SJCRH30 (cell line): ENCODE measurements around the gene TSPAN11. TPM values are rescaled to one million over a fixed set of nuclear protein-coding genes. Genes with fewer than 3 reads are reported as not detected.

ENCODE experiments used
- DNase-seq, 2 experiments: peaks; one replicate each; pipeline ENCODE4 v3.0.0-alpha.2; 2015 to 2020
- H3K27ac ChIP-seq: fragments of 250-450 bp; sonication (Bioruptor Pico); 2 replicates; pipeline ENCODE4 v1.5.1; 2020; ENCODE audit warnings: mild to moderate bottlenecking, moderate library complexity
- H3K27me3 ChIP-seq: fragments of 250-450 bp; sonication (Bioruptor Pico); 2 replicates; pipeline ENCODE4 v1.5.1; 2020; ENCODE audit warnings: mild to moderate bottlenecking, moderate library complexity
- H3K36me3 ChIP-seq: fragments of 250-450 bp; sonication (Bioruptor Pico); 2 replicates; pipeline ENCODE4 v1.5.1; 2020; ENCODE audit warnings: mild to moderate bottlenecking, moderate library complexity
- H3K4me1 ChIP-seq: fragments of 250-450 bp; sonication (Bioruptor Pico); 2 replicates; pipeline ENCODE4 v1.5.1; 2020; ENCODE audit warnings: mild to moderate bottlenecking, moderate library complexity
- H3K4me3 ChIP-seq: fragments of 250-450 bp; sonication (Bioruptor Pico); 2 replicates; pipeline ENCODE4 v1.5.1; 2020; ENCODE audit warnings: mild to moderate bottlenecking, moderate library complexity
- H3K9me3 ChIP-seq: fragments of 250-450 bp; sonication (Bioruptor Pico); replicated peaks from 2 replicates; pipeline ENCODE4 v1.5.1; 2020; ENCODE audit warnings: mild to moderate bottlenecking, moderate library complexity
- total RNA-seq: library from RNA; depleted of rRNA; stranded (reverse); fragments of >200 nt; shearing (Covaris generic); gene quantifications from 2 replicates; pipeline ENCODE4 v1.2.3, GENCODE V29; 2014

Gene TSPAN11
- total RNA-seq, 1 experiment from 2014 or later, result 6.5 TPM

GRCh38 chr12:30930238-30930637 is 3.7 kb downstream of the TSPAN11 start:
- H3K9me3 ChIP-seq, result no peaks in the 10 kb centered on the region
- no peak for DNase-seq
- H3K27ac ChIP-seq, result no peak overlapping the region
- peaks cover 7% of the 10 kb centered on the region for H3K4me1 ChIP-seq
- no peaks in the 10 kb centered on the region for H3K27me3 ChIP-seq
- no peak overlapping the region for H3K4me3 ChIP-seq
- H3K36me3 ChIP-seq, result no peaks in the 10 kb centered on the region

GRCh38 chr12:30930641-30931040 is 4.1 kb downstream of the TSPAN11 start:
- Histone ChIP-seq H3K27me3 (no peaks in the 10 kb centered on the region), H3K27ac (no peak overlapping the region), H3K9me3 (no peaks in the 10 kb centered on the region), H3K4me1 (peaks cover 6% of the 10 kb centered on the region), H3K4me3 (no peak overlapping the region), H3K36me3 (no peaks in the 10 kb centered on the region)
- DNase-seq, result no peak

- H3K36me3 ChIP-seq, result no peaks in the 10 kb centered on the region
- no peak overlapping the region for H3K4me3 ChIP-seq
- H3K4me1 ChIP-seq, result no peaks in the 10 kb centered on the region
- DNase-seq, result no peak
- no peaks in the 10 kb centered on the region for H3K27me3 ChIP-seq
- H3K27ac ChIP-seq, result no peak overlapping the region
- H3K9me3 ChIP-seq, result no peaks in the 10 kb centered on the region
Measured at GRCh38 chr12:30932881-30933280, 6.3 kb downstream of the TSPAN11 start.

DNA sequence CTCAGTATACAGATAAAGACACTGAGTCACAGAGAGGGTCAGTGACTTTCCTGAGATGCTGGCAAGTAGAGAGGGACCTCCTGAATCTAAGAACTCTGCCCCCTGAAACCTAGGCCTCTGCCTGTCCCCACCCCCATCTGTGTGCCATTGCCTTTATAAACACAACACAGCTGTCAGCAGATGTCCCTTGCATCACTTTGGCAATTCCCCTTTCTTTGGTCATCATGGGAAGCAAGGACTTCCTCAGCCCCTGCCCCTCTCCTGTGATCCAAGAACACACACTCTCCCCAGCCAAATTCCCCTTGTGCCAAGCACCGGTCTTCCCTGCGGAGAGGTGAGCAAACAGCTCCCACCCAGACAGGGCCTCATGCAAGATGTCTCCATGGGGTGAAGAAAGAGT is 8.3 kb downstream of the TSPAN11 start:
- H3K36me3 ChIP-seq, result no peaks in the 10 kb centered on the region
- no peaks in the 10 kb centered on the region for H3K4me1 ChIP-seq
- H3K27me3 ChIP-seq, result no peaks in the 10 kb centered on the region
- no peak for DNase-seq
- no peak overlapping the region for H3K27ac ChIP-seq
- no peaks in the 10 kb centered on the region for H3K9me3 ChIP-seq
- H3K4me3 ChIP-seq, result no peak overlapping the region

GRCh38 chr12:30936036-30936435 is 9.5 kb downstream of the TSPAN11 start:
- H3K4me3 ChIP-seq, result no peak overlapping the region
- DNase-seq, result no peak
- H3K9me3 ChIP-seq, result no peaks in the 10 kb centered on the region

DNA sequence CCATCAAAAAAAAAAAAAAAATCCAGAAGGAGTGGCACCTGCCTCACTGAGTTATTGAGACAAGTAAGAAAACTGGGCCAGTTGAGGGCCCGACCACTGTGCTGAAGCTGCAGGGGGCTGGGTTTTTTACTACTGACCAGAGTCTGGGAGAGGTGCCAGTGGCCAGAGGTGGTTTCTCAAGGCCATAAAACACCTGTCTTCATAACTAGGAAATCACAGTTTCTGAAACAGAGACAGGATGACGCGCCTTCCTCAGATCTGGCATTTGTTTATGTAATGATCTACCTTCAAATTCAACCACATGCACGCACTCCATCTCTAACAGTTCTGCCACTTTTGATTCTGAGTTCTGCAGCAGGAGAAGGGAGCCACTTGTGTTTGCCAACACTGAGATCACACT is 12.7 kb downstream of the TSPAN11 start:
- DNase-seq, result no peak
- Histone ChIP-seq H3K27me3 (no peaks in the 10 kb centered on the region), H3K4me3 (no peak overlapping the region), H3K36me3 (no peaks in the 10 kb centered on the region), H3K9me3 (no peaks in the 10 kb centered on the region), H3K27ac (no peak overlapping the region), H3K4me1 (0 out of 2 replicates have a peak, but pooled peaks cover 2% of the 10 kb centered on the region)

More at GRCh38 chr12:30936036-30936435, 9.5 kb downstream of the TSPAN11 start:
- no peak overlapping the region for H3K27ac ChIP-seq
- no peaks in the 10 kb centered on the region for H3K4me1 ChIP-seq
- H3K36me3 ChIP-seq, result no peaks in the 10 kb centered on the region
- H3K27me3 ChIP-seq, result no peaks in the 10 kb centered on the region

- Histone ChIP-seq H3K9me3 (no peaks in the 10 kb centered on the region; the same call in 1 of the 2 replicates), H3K4me1 (0 out of 2 replicates have a peak, but pooled peaks cover 2% of the 10 kb centered on the region), H3K4me3 (no peak overlapping the region), H3K27ac (no peak overlapping the region), H3K27me3 (no peaks in the 10 kb centered on the region), H3K36me3 (no peaks in the 10 kb centered on the region)
- no peak for DNase-seq
Measured at GRCh38 chr12:30942486-30942885, 15.9 kb downstream of the TSPAN11 start.

DNA sequence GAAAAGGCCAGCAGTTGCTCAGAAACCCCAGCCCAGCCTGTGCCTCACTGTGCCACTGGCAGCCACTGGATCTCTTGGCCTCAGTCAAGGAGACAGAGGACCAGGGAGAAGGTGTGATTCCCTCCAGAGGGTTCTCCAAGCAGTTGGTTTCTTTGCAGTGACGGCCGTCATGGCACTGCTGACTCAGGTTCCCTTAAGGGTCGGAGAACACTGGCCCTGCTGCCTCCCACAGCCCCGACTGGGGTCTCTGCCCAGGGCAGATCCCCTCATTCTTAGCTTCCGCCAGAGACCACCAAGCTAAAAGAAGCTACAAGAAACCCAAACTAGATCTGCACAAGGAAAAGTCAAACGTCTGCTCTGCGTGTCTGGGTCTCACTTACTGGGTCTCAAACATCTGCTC is 16.4 kb downstream of the TSPAN11 start:
- 0 out of 2 replicates have a peak, but pooled peaks cover 2% of the 10 kb centered on the region for H3K4me1 ChIP-seq

GRCh38 chr12:30945443-30946164 is 19.1 kb downstream of the TSPAN11 start:
- H3K36me3 ChIP-seq, result no peaks in the 10 kb centered on the region
- no peak for DNase-seq
- no peak overlapping the region for H3K27ac ChIP-seq
- H3K4me1 ChIP-seq, result 0 out of 2 replicates have a peak, but pooled peaks cover 2% of the 10 kb centered on the region
- no peaks in the 10 kb centered on the region for H3K27me3 ChIP-seq
- no peak overlapping the region for H3K4me3 ChIP-seq
- no peaks in the 10 kb centered on the region; the same call in 1 of the 2 replicates for H3K9me3 ChIP-seq

More for the DNA sequence above, 16.4 kb downstream of the TSPAN11 start:
- Histone ChIP-seq H3K27ac (no peak overlapping the region), H3K9me3 (no peaks in the 10 kb centered on the region; the same call in 1 of the 2 replicates), H3K36me3 (no peaks in the 10 kb centered on the region), H3K4me3 (no peak overlapping the region), H3K27me3 (no peaks in the 10 kb centered on the region)
- no peak for DNase-seq

- Histone ChIP-seq H3K36me3 (no peaks in the 10 kb centered on the region; the same call in 1 of the 2 replicates), H3K27ac (peak overlapping the region; percentile 78), H3K27me3 (no peaks in the 10 kb centered on the region), H3K4me1 (peaks cover 18% of the 10 kb centered on the region), H3K4me3 (no peak overlapping the region; the same call in 1 of the 2 replicates), H3K9me3 (no peaks in the 10 kb centered on the region; the same call in 1 of the 2 replicates)
- DNase-seq, result peak; percentile 80 to 84
Measured at GRCh38 chr12:30952015-30952414, 25.5 kb downstream of the TSPAN11 start.

- H3K4me3 ChIP-seq, result no peak overlapping the region
- H3K27ac ChIP-seq, result no peak overlapping the region
- no peaks in the 10 kb centered on the region for H3K9me3 ChIP-seq
- no peaks in the 10 kb centered on the region; the same call in 1 of the 2 replicates for H3K36me3 ChIP-seq
- H3K27me3 ChIP-seq, result no peaks in the 10 kb centered on the region
- DNase-seq, result no peak
- peaks cover 18% of the 10 kb centered on the region for H3K4me1 ChIP-seq
Measured at GRCh38 chr12:30953257-30953656, 26.7 kb downstream of the TSPAN11 start.

GRCh38 chr12:30953951-30954751 is 27.6 kb downstream of the TSPAN11 start:
- peaks cover 18% of the 10 kb centered on the region for H3K4me1 ChIP-seq
- H3K4me3 ChIP-seq, result no peak overlapping the region
- no peak overlapping the region for H3K27ac ChIP-seq
- no peaks in the 10 kb centered on the region for H3K27me3 ChIP-seq
- H3K9me3 ChIP-seq, result no peaks in the 10 kb centered on the region
- no peaks in the 10 kb centered on the region; the same call in 1 of the 2 replicates for H3K36me3 ChIP-seq
- DNase-seq, result no peak

GRCh38 chr12:30955214-30955613 is 28.7 kb downstream of the TSPAN11 start:
- Histone ChIP-seq H3K36me3 (no peaks in the 10 kb centered on the region; the same call in 1 of the 2 replicates), H3K4me3 (no peak overlapping the region), H3K27me3 (no peaks in the 10 kb centered on the region), H3K4me1 (peaks cover 18% of the 10 kb centered on the region), H3K27ac (no peak overlapping the region), H3K9me3 (no peaks in the 10 kb centered on the region)
- no peak for DNase-seq

- Histone ChIP-seq H3K4me3 (no peak overlapping the region), H3K9me3 (no peaks in the 10 kb centered on the region), H3K36me3 (no peaks in the 10 kb centered on the region; the same call in 1 of the 2 replicates), H3K27ac (no peak overlapping the region), H3K4me1 (no peaks in the 10 kb centered on the region), H3K27me3 (no peaks in the 10 kb centered on the region)
- no peak for DNase-seq
Measured at GRCh38 chr12:30959110-30959710, 32.7 kb downstream of the TSPAN11 start.

DNA sequence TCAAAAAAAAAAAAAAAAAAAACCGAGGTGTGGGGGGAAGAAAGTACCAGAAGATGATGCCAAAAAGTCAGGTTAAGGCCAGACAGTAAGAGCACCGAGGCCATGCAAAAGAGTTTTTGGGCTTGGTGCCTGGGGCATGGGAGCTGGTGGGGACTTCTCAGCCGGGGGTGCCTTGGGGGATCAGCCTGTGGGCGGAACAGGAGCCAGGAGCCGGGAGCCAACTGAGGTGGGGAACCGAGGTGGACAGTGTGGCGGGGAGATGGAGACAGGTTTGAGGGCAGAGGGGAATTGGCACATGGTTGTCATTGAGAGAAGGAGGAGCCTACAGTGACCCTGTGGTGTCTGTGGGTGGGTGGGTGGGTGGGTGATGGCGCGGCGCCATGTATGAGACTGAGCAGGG is 33.2 kb downstream of the TSPAN11 start:
- H3K27ac ChIP-seq, result no peak overlapping the region
- no peaks in the 10 kb centered on the region for H3K27me3 ChIP-seq
- no peaks in the 10 kb centered on the region for H3K9me3 ChIP-seq
- no peak overlapping the region for H3K4me3 ChIP-seq
- H3K4me1 ChIP-seq, result no peaks in the 10 kb centered on the region
- H3K36me3 ChIP-seq, result no peaks in the 10 kb centered on the region; the same call in 1 of the 2 replicates
- no peak for DNase-seq
